GM12875 (cell line): ENCODE measurements around the gene TBRG1.

Experiments
- H3K4me3 ChIP-seq: one replicate; pipeline ENCODE4 v1.5.1; 2011; ENCODE audit warnings: low read depth, low read length, control low read depth
- TF ChIP-seq, protein P1 (sequence below): IDR thresholded peaks from 2 replicates; pipeline ENCODE4 v1.5.1; 2011; ENCODE audit warnings: low read depth, mild to moderate bottlenecking, control low read depth, inconsistent platforms, low read length, moderate library complexity, borderline replicate concordance; ENCODE audit not compliant: insufficient read depth

TBRG1 gene

DNA sequence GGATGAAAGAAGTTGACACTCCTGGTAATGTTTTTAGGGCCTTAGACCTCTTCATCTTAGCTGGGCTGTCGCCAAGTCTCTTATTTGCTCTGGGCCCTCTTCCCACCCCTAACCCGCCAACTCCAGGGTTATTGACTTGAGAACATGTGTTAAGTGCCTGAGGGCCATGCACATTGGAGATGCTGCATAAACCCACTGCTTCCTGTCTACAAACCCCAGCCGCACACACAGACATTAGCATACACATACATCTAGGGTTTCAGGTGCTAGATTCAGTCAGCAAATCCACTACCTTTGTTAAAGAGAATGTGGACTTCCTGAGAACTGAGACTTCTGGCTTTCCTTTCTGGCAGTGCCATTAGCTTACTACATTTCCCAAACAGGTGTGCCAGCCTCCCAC lies 10.6 kb upstream of the TBRG1 start:
- no peak overlapping the region for H3K4me3 ChIP-seq
- TF ChIP-seq, protein P1, sequence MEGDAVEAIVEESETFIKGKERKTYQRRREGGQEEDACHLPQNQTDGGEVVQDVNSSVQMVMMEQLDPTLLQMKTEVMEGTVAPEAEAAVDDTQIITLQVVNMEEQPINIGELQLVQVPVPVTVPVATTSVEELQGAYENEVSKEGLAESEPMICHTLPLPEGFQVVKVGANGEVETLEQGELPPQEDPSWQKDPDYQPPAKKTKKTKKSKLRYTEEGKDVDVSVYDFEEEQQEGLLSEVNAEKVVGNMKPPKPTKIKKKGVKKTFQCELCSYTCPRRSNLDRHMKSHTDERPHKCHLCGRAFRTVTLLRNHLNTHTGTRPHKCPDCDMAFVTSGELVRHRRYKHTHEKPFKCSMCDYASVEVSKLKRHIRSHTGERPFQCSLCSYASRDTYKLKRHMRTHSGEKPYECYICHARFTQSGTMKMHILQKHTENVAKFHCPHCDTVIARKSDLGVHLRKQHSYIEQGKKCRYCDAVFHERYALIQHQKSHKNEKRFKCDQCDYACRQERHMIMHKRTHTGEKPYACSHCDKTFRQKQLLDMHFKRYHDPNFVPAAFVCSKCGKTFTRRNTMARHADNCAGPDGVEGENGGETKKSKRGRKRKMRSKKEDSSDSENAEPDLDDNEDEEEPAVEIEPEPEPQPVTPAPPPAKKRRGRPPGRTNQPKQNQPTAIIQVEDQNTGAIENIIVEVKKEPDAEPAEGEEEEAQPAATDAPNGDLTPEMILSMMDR: no peak

DNA sequence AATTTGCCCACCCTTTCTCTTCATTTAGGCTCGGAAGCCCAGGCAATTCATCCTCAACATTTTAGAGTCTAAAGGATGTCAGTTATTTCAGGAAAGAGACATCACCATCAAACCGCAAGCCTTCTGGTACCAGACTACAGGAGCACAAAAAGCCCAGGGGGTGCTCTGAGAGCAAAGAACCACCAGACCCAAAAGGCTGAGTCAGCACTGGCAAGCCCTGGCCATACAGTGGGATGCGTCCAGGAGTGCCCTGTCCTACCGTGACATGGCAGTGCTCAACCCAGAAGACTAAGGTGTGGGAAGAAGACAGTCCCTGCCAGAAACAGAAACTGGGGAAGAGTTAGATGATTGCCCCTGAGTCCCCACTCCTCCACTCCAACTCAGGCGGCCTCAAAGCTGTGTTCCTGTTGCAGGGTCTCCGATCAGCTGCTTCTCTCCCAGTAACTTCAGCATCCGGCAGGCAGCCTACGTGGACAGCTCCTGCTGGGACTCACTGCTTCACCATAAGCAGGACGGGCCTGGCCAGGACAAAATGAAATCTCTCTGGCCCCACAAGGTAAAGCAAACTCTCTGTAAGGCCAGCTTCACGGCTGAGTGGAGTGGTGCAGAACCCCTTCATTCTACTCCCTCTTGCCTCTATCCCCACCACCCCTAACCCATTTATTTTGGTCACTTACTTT lies 10.0 kb upstream of the TBRG1 start:
- H3K4me3 ChIP-seq: no peak overlapping the region
- TF ChIP-seq, protein P1: no peak

DNA sequence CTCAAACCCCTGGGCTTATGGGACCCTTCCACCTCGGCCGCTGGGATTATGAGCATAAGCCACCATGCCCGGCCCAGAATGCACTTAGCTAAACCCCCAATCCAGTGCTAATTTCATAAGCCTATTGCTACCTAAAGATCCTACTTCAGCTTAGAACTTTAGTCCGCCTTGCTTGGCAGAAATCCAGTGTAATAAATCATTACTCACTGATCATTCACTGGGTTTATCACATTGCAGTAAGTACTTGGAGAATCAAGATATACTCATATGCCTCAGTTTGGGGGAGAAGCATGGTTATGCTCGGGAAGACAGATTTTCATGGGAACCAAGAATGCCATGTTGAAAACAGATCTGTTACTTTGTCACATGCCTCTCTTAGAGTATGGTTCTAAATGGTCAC lies 3.8 kb upstream of the TBRG1 start:
- TF ChIP-seq, protein P1: no peak
- no peak overlapping the region for H3K4me3 ChIP-seq

DNA sequence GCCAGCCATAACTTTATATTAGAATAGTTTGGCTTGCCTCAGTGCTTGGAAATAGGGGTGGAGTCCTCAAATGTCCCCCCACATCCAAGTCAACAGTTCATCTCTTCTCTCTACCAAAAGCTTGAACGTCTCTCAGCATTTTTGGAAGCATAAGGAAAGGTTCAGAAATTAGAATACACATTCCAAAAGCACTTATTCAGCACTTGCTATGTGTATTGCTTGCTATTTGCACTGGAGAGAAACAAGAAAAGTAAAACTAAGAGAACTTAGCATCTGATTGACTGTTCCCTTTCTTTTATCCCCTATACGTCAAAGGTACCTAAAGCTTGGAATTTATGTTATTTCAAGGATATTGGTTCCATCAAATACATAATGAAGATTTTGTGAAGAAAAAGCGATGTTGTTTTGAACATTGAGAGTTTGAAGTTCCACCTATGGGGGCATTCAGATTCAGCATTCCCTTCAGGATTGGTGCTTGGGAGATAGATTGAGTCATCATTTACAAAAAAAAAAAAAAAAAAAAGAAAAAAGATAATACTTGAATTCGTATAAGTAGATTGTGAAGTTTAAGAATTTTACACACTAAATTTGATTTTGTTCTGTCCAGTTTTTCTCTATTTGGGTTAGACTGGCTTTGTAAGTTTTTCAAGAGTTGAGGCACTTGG lies 1.3 kb downstream of the TBRG1 start:
- TF ChIP-seq, protein P1: no peak
- peak overlapping the region; percentile 92 for H3K4me3 ChIP-seq

DNA sequence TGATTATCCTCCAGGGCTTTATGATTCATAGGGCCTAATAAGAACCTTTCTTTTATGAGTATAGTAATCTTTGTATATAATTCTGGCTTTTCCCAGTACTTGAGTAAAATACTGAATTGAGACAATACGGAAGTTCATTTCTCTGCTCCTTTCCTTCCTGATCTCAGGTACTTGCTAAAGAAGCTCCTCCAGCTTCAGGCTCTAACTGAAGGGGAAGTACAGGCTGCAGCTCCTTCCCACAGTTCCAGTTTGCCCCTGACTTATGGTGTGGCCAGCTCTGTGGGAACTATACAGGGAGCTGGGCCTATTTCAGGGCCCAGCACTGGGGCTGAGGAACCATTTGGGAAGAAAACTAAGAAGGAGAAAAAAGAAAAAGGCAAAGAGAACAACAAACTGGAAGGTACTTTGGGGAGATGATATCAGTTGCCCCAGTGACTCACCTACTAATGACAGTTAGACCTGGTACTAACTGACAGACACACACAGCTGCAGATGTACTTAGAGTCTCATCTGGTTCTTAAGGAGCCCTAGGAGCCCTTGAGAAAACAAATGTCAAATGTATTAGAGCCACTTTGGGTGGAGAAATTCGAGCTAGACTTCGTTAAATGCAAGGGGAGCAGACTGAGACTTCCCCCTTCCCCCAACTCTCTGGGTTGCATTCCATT lies 3.0 kb downstream of the TBRG1 start:
- TF ChIP-seq, protein P1: no peak

DNA sequence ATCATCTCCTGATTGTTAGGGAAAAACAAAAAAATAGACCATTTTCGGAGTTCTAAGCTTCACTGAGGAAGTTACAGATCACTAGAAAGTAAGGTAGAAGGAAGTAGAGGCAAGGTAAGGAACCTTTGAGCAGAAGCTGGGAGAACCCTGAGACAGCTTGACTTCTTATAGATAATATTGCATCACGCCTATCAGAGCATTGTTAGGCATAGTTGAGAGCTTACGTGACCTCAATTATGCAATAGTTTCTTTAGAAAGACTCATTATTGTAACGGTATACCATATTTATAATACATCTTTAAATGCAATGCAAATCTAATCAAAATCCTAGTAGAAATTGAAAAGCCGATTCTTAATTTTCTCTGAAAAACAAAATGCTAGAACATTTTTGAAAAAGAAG lies 4.9 kb downstream of the TBRG1 start:
- TF ChIP-seq, protein P1: no peak
- no peak overlapping the region for H3K4me3 ChIP-seq

More for the DNA sequence above, 3.0 kb downstream of the TBRG1 start:
- H3K4me3 ChIP-seq: no peak overlapping the region
